ENCODE data around the gene SCARB2.

GRCh38 chr4:76125816-76126215 is 87.8 kb downstream of the SCARB2 start:
- TF ChIP-seq CTCF (IDR thresholded peaks at IDR 0.05; ENCODE audit: low read depth, low read length, missing input control): no peak
- TF ChIP-seq, protein P1, sequence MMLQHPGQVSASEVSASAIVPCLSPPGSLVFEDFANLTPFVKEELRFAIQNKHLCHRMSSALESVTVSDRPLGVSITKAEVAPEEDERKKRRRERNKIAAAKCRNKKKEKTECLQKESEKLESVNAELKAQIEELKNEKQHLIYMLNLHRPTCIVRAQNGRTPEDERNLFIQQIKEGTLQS (IDR thresholded peaks at IDR 0.05): no peak
- TF ChIP-seq RAD21 (IDR thresholded peaks at IDR 0.05): no peak
- TF ChIP-seq, protein P2, sequence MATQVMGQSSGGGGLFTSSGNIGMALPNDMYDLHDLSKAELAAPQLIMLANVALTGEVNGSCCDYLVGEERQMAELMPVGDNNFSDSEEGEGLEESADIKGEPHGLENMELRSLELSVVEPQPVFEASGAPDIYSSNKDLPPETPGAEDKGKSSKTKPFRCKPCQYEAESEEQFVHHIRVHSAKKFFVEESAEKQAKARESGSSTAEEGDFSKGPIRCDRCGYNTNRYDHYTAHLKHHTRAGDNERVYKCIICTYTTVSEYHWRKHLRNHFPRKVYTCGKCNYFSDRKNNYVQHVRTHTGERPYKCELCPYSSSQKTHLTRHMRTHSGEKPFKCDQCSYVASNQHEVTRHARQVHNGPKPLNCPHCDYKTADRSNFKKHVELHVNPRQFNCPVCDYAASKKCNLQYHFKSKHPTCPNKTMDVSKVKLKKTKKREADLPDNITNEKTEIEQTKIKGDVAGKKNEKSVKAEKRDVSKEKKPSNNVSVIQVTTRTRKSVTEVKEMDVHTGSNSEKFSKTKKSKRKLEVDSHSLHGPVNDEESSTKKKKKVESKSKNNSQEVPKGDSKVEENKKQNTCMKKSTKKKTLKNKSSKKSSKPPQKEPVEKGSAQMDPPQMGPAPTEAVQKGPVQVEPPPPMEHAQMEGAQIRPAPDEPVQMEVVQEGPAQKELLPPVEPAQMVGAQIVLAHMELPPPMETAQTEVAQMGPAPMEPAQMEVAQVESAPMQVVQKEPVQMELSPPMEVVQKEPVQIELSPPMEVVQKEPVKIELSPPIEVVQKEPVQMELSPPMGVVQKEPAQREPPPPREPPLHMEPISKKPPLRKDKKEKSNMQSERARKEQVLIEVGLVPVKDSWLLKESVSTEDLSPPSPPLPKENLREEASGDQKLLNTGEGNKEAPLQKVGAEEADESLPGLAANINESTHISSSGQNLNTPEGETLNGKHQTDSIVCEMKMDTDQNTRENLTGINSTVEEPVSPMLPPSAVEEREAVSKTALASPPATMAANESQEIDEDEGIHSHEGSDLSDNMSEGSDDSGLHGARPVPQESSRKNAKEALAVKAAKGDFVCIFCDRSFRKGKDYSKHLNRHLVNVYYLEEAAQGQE (IDR thresholded peaks at IDR 0.05): no peak
- no peak for TF ChIP-seq MAX (IDR thresholded peaks at IDR 0.05)
- TF ChIP-seq YY1 (IDR thresholded peaks at IDR 0.05): no peak
- no peak for TF ChIP-seq TAF1 (conservative IDR thresholded peaks at IDR 0.05)
- TF ChIP-seq, protein P3, sequence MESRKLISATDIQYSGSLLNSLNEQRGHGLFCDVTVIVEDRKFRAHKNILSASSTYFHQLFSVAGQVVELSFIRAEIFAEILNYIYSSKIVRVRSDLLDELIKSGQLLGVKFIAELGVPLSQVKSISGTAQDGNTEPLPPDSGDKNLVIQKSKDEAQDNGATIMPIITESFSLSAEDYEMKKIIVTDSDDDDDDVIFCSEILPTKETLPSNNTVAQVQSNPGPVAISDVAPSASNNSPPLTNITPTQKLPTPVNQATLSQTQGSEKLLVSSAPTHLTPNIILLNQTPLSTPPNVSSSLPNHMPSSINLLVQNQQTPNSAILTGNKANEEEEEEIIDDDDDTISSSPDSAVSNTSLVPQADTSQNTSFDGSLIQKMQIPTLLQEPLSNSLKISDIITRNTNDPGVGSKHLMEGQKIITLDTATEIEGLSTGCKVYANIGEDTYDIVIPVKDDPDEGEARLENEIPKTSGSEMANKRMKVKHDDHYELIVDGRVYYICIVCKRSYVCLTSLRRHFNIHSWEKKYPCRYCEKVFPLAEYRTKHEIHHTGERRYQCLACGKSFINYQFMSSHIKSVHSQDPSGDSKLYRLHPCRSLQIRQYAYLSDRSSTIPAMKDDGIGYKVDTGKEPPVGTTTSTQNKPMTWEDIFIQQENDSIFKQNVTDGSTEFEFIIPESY (IDR thresholded peaks at IDR 0.05): no peak
- no peak for TF ChIP-seq HNF4G (IDR thresholded peaks at IDR 0.05)
- TF ChIP-seq JUND (IDR thresholded peaks at IDR 0.05): no peak
- no peak for TF ChIP-seq GABPA (IDR thresholded peaks at IDR 0.05 in 1 of 2, conservative IDR thresholded peaks at IDR 0.05 in 1 of 2)
- TF ChIP-seq SP1 (IDR thresholded peaks at IDR 0.05): no peak

Data from liver (tissue), 3 donors.